Measurements from ENCODE around the gene RUNX3.
"Not testable (repeated sequence)": the region's sequence is repeated elsewhere in the genome, so short reads cannot be mapped to it uniquely, and the experiment has no call there.

Gene RUNX3

GRCh38 chr1:24914226-24915069, 15.6 kb downstream of the RUNX3 start:
- no peak for FAIRE-seq
- no peak for DNase-seq (ENCODE audit: insufficient read length, low spot score)

GRCh38 chr1:24913616-24914225, 16.4 kb downstream of the RUNX3 start:
- DNase-seq (ENCODE audit: insufficient read length, low spot score) (no peak), FAIRE-seq (no peak)

- DNase-seq (ENCODE audit: insufficient read length, low spot score), result no peak
- FAIRE-seq, result no peak
These were observed 16.8 kb downstream of the RUNX3 start for GRCh38 chr1:24913274-24913604.

DNA sequence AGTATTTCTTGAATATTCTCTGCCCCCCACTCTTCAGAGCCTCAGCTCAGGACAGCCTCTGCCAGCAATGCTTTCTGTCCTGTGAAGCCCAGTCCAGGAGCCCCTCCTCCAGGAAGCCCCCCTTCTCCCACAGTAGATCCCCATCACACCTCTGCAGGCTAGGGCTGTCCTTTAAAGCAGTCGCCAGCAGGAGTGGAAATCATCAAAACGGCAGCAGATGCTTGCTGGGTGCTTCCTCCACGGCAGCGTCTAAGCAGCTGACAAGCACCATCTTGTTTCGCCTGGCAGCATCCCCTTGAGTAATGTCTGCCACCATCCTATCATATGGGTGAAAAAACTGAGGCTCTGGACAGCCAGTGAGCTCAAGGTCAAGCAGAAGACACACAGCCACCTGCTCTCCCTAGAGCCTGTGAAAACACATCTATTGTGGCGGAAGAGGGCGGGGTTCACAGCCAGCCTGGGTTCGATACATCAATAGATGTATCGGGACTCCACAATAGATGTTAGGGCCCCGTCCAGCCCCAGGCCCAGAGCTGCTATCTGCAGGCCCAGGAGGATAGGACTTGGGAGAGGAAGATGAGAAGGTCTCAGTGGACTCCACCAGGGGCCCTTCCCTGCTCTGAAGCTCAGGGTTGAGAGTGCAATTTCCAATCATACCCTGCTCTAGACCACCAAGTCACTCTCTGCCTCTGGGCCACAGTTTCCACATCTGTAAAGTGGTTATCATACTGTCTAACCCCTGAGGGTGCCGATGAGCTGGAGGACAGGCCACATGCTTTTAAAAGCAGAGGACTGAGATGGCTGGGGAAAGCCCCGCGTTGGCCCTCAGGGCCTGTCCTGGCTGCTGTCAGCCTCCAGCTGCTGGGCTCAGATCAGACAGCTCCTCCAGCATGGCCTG, 17.5 kb downstream of the RUNX3 start:
- no peak for FAIRE-seq
- no peak for DNase-seq (ENCODE audit: insufficient read length, low spot score)

DNA sequence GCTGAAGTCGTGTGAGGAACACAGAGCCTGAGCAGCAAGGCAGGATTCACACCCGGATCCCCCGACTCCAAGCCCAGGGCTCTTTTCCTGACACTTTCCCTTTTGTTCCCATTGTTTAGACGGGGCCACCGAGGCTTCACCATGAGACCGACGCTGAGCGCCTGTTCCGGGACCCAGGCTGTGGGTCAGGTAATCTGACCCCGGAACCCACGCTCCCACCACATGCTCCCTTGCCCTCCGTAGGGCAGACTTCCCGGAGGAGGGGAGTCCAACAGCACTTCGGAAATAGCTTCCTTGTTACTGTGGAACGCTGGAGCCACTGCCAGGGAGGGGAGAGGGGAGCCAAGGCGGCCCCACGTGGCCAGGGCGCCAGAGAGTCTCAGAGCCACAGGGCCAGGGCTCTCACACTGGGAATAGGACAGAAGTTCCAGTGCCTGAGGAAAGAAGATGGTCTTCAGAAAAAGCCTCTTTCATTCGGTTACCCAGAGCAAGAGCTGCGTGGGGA, 18.4 kb downstream of the RUNX3 start:
- no peak for FAIRE-seq
- DNase-seq (ENCODE audit: insufficient read length, low spot score), result no peak

GRCh38 chr1:24910751-24911650, 19.1 kb downstream of the RUNX3 start:
- no peak for DNase-seq (ENCODE audit: insufficient read length, low spot score)
- FAIRE-seq, result no peak

DNA sequence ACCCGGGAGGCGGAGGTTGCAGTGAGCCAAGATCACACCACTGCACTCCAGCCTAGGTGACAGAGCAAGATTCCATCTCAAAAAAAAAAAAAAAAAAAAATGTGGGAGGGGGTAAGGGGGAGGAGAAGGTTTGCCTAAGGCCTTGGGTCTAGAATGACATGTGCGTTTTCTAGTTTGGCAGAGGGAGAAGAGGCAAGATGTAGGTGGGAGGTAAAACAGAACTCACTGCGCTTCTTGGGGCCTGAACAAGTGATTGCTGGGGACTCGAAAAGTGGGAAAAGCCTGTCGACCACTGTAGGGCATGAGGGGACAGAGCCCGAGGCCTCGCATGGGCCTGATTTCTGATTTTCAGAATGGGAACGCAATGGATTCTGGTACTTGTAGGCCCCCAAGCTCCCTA, 19.9 kb downstream of the RUNX3 start:
- FAIRE-seq (no peak), DNase-seq (ENCODE audit: insufficient read length, low spot score) (no peak)

GRCh38 chr1:24909388-24909898, 20.6 kb downstream of the RUNX3 start:
- no peak for FAIRE-seq

GRCh38 chr1:24908591-24909259, 21.4 kb downstream of the RUNX3 start:
- FAIRE-seq, result no peak
- DNase-seq (ENCODE audit: insufficient read length, low spot score), result no peak

More at GRCh38 chr1:24909388-24909898, 20.6 kb downstream of the RUNX3 start:
- DNase-seq (ENCODE audit: insufficient read length, low spot score), result no peak

DNA sequence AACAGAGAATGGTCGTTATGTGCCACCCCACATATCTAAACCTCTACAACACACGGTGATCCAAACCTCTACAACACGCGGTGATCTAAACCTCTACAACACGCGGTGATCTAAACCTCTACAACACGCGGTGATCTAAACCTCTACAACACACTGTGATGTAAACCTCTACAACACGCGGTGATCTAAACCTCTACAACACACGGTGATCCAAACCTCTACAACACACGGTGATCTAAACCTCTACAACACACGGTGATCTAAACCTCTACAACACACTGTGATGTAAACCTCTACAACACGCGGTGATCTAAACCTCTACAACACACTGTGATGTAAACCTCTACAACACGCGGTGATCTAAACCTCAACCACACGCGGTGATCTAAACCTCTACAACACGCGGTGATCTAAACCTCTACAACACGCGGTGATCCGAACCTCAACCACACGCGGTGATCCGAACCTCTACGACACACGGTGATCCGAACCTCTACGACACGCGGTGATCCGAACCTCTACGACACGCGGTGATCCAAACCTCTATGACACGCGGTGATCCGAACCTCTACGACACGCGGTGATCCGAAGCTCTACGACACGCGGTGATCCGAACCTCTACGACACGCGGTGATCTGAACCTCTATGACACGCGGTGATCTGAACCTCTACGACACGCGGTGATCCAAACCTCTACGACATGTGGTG, 22.3 kb downstream of the RUNX3 start:
- DNase-seq (ENCODE audit: insufficient read length, low spot score); FAIRE-seq: not testable (repeated sequence)

GRCh38 chr1:24906760-24907490, 23.2 kb downstream of the RUNX3 start:
- FAIRE-seq (no peak), DNase-seq (ENCODE audit: insufficient read length, low spot score) (no peak)

GRCh38 chr1:24905979-24906720, 23.9 kb downstream of the RUNX3 start:
- no peak for DNase-seq (ENCODE audit: insufficient read length, low spot score)

DNA sequence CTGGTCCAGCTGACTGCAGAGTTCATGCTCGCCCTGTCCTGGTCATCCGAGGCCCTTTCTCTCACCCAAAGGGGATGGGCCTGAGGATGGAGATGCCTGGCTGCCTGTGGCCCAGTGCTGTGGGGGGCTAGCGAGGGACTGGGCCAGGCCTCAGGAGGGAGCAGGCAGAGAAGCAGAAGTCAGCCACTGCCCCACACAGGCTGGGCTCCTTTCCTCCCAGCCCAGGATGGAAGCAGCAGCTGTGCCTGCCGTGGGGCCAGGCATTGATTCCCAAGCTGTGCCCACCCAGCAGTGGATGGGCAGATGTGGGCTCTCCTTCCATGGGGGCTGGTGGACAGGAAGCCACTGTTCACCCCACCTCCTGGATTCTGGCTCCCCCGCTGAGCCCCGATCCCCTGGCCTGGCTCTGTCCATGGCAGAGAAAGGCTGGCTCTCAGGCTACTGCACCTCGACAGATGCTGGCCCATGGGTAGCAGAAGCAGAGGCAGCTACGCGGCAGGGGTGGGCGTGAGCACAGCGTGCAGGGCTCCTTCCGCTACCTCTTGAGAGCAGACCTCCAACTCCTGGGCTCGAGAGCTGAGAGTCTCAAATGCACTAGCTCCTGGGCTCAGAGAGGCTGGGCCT, 24.6 kb downstream of the RUNX3 start:
- DNase-seq (ENCODE audit: insufficient read length, low spot score) (no peak), FAIRE-seq (no peak)

More at GRCh38 chr1:24905979-24906720, 23.9 kb downstream of the RUNX3 start:
- FAIRE-seq, result no peak

- DNase-seq (ENCODE audit: insufficient read length, low spot score), result no peak
- no peak for FAIRE-seq
These were observed 25.2 kb downstream of the RUNX3 start for GRCh38 chr1:24904731-24905354.

GRCh38 chr1:24903955-24904730, 25.9 kb downstream of the RUNX3 start:
- FAIRE-seq, result no peak
- no peak for DNase-seq (ENCODE audit: insufficient read length, low spot score)

- FAIRE-seq, result no peak
- no peak for DNase-seq (ENCODE audit: insufficient read length, low spot score)
These were observed 26.5 kb downstream of the RUNX3 start for GRCh38 chr1:24903560-24903954.
